Neural cell (in vitro differentiated cells): ENCODE data around the gene PRPF4.

Experiments used
- EZH2 ChIP-seq: fragments of 200-600, 300-800 bp; shearing (Covaris generic), sonication (generic); IDR thresholded peaks from 2 replicates; pipeline ENCODE4 v1.6.1; 2014; ENCODE audit warnings: antibody characterized with exemption, low read length, borderline replicate concordance, mild to moderate bottlenecking; ENCODE audit not compliant: insufficient read depth, poor library complexity, severe bottlenecking
- POLR2AphosphoS5 ChIP-seq: IDR thresholded peaks from 2 replicates; pipeline ENCODE4 v1.6.1; 2012
- RAD21 ChIP-seq: fragments of 450-650 bp; conservative IDR thresholded peaks from 2 replicates; pipeline ENCODE4 v1.6.1; 2014; ENCODE audit warnings: antibody characterized with exemption, mild to moderate bottlenecking, moderate library complexity
- SMC3 ChIP-seq: fragments of 450-650 bp; conservative IDR thresholded peaks from 2 replicates; pipeline ENCODE4 v1.6.1; 2014; ENCODE audit warnings: antibody characterized with exemption, mild to moderate bottlenecking, moderate library complexity; ENCODE audit not compliant: poor library complexity
- TF ChIP-seq, protein P1 (sequence below): IDR thresholded peaks from 2 replicates; pipeline ENCODE4 v1.6.1; 2012; ENCODE audit warnings: borderline replicate concordance
- TF ChIP-seq, protein P2 (sequence below): fragments of 450-650 bp; IDR thresholded peaks from 2 replicates; pipeline ENCODE4 v1.5.1; 2014; ENCODE audit warnings: antibody characterized with exemption, mild to moderate bottlenecking, moderate library complexity; ENCODE audit not compliant: poor library complexity, severe bottlenecking

DNA sequence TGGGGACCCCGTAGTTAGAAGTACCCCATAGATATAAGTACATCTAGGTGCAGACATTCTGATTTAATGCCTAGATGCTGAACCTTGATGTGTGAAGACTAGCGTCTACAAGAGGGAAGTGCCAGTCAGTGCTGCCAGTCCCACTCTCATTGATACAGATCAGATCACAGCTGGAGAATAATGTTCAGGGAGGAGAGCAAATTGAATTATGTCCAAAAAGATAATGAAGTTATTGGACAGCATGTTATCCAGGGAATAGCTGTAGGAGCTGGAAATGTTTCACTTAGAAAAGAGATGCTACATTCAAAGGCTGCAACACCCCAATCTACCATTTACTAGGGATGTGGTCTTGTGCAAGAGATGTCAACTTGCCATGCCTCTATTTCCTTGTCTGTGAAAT is 43.6 kb downstream of the PRPF4 start:
- no peak for TF ChIP-seq SMC3
- TF ChIP-seq, protein P1, sequence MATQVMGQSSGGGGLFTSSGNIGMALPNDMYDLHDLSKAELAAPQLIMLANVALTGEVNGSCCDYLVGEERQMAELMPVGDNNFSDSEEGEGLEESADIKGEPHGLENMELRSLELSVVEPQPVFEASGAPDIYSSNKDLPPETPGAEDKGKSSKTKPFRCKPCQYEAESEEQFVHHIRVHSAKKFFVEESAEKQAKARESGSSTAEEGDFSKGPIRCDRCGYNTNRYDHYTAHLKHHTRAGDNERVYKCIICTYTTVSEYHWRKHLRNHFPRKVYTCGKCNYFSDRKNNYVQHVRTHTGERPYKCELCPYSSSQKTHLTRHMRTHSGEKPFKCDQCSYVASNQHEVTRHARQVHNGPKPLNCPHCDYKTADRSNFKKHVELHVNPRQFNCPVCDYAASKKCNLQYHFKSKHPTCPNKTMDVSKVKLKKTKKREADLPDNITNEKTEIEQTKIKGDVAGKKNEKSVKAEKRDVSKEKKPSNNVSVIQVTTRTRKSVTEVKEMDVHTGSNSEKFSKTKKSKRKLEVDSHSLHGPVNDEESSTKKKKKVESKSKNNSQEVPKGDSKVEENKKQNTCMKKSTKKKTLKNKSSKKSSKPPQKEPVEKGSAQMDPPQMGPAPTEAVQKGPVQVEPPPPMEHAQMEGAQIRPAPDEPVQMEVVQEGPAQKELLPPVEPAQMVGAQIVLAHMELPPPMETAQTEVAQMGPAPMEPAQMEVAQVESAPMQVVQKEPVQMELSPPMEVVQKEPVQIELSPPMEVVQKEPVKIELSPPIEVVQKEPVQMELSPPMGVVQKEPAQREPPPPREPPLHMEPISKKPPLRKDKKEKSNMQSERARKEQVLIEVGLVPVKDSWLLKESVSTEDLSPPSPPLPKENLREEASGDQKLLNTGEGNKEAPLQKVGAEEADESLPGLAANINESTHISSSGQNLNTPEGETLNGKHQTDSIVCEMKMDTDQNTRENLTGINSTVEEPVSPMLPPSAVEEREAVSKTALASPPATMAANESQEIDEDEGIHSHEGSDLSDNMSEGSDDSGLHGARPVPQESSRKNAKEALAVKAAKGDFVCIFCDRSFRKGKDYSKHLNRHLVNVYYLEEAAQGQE, result no peak
- TF ChIP-seq POLR2AphosphoS5, result no peak
- TF ChIP-seq RAD21, result no peak
- TF ChIP-seq, protein P2, sequence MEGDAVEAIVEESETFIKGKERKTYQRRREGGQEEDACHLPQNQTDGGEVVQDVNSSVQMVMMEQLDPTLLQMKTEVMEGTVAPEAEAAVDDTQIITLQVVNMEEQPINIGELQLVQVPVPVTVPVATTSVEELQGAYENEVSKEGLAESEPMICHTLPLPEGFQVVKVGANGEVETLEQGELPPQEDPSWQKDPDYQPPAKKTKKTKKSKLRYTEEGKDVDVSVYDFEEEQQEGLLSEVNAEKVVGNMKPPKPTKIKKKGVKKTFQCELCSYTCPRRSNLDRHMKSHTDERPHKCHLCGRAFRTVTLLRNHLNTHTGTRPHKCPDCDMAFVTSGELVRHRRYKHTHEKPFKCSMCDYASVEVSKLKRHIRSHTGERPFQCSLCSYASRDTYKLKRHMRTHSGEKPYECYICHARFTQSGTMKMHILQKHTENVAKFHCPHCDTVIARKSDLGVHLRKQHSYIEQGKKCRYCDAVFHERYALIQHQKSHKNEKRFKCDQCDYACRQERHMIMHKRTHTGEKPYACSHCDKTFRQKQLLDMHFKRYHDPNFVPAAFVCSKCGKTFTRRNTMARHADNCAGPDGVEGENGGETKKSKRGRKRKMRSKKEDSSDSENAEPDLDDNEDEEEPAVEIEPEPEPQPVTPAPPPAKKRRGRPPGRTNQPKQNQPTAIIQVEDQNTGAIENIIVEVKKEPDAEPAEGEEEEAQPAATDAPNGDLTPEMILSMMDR, result no peak
- TF ChIP-seq EZH2, result no peak
